COLO829 (cell line): Measurements from ENCODE around the gene CNNM1.

Experiments
- DNase-seq: peaks from one replicate; pipeline ENCODE4 v3.0.0; 2012; ENCODE audit warnings: low spot score

Gene CNNM1

DNA sequence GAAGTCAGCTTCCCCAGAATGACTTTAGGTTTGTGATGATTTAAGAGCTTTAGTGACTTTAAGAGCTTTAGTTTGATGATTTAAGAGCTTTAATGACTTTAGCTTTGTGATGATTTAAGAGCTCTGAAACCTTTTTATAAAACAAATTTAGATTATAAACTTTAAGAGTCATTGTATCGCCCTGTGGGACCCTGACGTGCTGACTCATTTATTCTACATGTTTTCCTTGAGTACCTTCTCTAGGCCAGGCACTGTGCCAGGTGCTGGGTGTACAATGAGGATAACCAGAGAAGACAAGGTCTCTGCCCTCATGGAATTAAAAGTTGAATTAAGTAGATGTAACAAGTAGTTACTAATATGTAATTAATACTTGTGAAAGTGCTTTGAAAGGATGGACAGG is 45.4 kb downstream of the CNNM1 start:
- DNase-seq, result no peak

DNA sequence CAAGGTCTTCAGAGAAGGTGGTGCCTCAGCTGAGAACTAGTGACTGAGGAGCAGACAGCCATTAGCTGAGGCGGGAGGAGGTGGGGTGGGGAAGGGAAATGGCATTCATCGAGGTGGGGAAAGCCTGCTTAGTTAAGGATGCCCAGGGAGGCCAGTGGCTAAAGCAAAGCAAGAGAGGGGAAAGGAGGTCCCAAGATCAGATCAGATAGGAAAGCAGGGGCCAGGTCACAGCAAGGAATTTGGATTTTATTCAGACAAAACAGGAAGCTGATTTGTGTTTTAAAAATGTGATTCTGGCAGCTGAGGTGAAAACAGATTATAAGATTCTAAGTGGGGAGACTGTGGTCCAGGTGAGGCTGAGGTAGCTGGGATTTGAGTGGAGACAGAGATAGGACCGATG is 45.8 kb downstream of the CNNM1 start:
- no peak for DNase-seq

DNA sequence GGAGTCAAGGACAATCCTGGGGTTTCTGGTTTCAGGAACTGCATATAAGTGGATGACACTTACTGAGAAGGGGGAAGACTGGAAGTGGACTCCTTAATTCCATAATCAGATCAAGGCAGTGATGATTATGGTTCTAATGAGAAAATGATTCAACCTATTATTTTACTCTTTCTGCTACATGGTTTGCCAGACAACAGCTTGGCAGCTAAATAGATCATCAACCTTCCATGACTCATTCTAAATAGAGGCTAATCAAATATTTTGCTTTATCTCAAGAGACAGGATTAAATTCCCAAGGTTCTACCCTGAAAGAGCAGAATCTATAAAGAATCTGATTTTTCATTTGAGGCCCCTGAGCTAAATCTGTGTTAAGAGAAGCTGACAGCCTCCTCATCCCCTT is 46.3 kb downstream of the CNNM1 start:
- no peak for DNase-seq

DNA sequence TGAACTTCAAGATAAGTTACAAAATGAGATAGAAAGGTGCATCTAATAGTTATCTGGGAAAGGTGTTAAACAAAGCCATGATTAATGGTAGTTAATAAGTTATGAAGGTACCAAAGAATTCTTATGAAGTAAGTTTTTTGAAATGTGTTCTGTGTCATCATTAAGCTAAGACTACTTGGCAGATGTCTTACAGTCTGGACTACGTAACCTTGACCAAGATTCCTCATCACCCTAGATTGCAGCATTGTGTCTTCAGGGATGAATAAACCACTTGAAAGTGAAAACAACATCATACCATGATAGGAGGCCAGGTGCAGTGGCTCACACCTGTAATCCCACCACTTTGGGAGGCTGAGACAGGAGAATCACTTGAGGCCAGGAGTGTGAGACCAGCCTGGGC is 53.0 kb downstream of the CNNM1 start:
- DNase-seq, result no peak

DNA sequence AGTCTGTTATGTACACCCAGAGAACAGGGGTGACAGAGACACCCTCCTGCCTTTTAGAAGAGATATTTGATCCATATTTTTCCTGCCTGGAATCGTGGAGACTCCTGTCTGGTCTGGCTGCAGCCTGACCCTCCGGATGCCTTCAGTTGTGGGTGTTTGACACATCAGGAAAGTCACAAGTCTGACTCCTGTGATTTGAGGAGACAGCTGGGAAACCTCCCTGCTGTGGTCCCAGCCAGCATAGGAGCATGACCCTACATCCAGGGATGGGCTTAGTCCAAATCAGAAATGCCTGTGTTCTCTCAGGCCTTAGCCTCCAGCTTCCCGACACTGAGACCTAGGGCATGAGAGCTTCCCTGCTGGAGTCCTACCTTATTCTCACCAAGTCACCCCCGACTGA is 57.9 kb downstream of the CNNM1 start:
- no peak for DNase-seq

DNA sequence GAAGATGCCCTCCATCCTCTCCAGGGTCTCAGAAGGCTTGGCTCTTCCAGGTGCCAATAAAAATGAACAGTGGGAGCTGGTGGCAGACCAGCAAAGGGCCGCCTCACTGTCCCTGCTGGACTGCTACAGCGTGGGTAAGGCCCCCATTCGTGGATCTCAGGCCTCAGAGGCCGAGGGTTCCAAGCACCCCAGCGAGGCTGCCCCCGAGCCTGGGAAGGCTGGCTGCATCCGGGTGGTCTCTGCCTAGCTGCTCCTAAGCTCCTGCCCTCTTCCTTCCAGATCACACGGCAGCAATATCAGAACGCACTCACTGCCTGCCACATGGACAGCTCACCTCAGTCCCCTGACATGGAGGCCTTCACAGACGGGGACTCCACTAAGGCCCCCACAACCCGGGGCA is 58.4 kb downstream of the CNNM1 start:
- no peak for DNase-seq

DNA sequence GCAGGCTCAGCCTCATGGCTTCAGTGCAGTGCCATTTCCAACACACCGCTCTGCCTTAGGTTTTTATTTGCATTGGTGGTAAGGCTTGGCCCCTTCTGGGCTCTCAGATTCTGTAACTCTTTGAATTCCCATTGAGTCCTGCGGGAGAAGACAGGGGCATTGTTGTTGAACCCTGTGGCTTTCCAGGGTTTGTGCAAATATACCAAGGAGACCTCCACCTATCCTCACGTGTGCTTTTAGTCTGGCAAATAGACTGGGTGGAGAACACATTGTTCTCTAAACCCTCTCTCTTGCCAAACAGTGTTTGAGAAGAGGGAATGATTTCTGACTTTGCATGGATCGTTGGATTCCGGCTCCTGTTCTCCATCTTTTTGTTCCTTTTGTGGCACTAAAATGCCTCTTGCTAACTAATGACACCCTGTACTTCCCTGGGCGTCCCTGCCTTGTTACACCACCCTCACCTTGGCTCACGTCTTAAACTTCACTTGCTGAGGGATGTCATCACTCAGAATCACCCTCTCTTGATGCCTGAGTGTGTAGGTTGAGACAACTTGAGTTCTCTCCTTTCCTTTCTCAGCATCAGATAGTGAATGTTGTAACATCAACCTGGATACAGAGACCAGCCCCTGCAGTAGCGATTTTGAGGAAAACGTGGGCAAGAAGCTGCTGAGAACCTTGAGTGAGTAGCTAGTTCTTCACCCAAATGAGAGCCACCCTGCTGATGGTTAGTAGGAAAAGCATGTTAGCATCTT is 60.7 kb downstream of the CNNM1 start:
- no peak for DNase-seq

DNA sequence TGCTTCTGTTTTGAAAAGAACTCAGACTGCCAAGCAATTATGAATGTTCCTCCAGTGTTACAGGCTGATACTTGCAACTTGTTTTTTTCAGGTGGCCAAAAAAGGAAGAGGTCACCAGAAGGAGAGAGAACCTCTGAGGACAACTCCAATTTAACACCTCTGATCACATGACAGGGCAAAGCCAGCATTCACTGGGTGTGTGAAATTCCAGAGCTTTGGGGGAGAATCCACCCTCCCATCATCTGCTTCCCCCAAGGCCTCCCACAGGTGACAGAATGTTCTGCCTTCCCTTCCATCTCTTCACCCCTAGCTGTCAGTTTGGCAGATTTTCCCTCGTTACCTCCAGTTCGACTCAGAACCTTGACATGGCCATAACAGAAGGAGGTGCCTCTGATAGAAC is 62.2 kb downstream of the CNNM1 start:
- DNase-seq, result no peak

DNA sequence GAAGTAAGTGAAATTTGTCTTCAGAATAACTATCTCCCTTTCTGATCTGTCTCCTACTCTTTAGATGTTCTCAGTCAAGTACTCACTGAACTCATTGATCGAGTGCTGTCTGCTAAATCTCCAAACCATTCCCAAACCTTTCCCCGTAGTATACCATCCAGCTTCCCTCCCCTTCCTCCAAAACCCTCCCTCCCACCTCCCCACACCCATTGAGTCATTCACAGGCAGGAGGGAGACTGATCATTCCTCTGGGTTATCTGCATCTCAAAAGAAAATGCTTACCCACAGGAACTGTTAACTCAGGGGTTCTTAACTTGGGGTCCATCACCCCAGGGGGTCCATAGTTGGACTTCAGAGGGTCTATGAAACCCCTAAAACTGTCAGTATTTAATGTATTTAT is 63.9 kb downstream of the CNNM1 start:
- no peak for DNase-seq

DNA sequence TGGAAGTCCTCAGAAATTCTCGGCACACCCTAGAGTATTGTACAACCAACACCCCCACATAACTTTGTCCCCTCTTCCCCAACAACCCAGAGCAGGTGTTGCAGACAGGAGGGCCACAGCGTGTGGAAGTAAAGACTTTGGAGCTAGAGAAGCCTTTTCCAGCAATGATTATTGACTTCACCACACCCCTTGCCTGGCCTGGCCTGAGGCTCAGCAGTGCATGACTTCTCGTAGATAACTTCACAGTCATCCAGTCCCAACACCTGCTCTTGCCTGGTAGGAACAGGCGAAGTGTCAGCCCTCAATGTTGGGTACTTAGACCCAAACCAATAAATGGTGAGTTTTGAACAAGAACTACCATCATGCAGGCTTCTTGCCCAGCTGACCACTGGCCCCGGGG is 64.5 kb downstream of the CNNM1 start:
- DNase-seq, result no peak

DNA sequence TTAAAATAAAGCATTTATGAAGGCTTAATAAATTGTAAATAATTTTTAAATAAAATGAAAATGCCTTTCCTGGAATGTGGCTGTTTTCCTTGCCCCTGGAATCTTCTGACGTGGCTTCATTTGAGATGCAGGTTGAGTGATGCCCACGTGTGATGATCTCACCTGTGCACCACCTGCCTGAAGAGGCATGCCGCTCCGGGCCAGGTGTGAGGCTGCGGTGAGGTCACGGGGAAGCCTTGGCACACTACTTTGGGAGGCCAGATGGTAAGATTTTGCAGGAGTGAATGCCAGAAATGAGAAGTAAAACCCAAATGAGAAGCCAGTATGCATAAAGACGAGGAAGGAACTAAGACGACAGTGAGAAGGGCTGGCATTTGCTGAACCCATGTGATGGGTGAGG is 65.1 kb downstream of the CNNM1 start:
- DNase-seq, result no peak

DNA sequence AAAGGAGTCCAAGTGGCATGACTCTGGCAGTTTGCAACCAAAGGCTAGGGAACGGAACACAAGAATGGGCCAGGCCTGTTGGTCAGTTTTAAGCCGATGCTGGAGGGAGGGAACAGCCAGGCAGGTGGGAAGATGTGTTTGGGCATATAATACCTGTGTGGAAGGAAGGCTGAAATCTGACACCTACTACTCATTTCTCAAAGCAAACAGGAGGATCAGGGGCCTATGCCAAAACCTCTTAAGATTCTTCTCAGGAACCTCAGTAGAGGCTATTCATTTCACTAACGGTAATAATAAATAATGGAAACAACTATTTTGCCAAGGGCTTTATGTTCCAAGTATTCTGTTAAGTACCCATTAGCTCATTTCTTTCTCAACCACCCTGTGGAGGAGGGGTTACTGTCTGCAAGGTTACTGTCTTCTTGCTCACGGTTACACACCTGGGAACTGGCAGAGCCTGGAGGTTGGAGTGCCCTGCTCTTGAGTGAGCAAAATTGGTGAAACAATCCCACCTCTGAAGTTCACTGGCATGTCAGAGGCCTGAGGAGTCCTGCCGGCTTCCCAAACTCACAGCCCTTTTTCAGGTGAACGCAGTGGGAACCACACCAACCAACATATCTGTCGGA is 65.7 kb downstream of the CNNM1 start:
- DNase-seq, result no peak

DNA sequence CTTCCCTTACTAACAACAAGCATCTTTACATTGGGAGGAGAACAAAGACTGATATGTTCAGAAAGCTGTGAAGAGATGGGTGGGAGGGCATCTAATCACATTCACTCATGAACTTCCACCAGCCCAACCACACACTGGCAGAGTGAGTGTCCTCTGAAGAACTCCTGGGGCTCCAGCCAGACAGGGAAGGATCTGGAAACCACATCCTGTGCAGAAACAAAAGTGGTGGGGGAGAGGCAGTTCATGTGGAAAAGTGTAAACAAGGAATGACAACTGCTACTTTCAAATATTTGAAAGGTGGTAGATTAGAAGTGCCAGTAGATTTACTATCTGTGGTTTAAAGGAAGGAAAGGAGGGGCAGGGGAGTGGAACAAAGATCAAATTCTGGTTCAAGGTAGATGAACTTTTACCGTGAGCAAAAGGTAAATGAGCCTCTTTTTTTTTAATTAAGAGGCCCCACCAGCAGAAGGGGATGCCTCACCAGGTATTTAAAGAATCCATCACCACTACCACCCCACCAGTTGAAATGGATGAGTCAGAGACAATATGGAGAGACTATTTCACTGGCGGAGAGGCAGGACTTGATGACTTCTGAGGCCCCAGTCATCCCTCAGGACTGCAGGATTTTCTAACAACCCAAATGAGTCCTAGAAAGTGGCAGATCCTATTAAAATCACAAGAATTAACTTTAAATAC is 66.7 kb downstream of the CNNM1 start:
- DNase-seq, result peak; percentile 93

DNA sequence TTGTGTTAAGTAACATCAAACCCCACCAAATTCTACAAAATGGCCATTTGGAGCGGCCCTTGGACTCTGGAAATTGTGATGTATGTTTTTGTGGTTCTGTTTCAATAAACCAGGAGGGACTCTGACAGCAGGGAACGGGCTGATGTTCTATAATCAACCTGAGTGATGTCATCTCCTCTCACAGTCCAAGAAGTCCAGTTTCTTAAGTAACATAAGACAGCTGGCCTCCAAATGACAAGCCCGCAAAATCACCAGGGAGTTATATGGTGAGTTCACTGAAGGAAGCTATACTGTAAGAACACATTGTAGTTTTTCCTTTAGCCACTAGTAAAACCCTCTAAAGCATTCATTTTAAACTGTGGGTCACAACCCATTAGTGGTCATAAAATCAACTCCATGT is 67.3 kb downstream of the CNNM1 start:
- DNase-seq, result no peak

DNA sequence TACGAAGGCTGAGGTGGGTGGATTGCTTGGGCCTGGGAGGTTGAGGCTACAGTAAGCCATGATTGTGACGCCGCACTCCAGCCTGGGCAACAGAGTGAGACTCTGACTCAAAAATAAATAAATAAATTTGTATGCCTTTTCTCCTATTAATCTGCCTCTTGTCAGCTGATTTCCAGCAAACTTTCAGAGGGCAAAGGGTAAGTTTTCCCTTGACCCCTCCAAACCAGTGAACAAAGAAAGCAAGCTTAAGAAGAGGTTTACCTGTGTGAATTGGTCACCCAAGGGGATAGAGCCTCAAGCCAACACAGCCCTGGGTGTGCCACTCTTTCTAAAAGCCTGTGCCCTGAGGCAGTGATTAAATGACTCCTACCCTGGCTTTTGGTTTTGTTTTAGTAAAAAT is 70.5 kb downstream of the CNNM1 start:
- DNase-seq, result no peak

DNA sequence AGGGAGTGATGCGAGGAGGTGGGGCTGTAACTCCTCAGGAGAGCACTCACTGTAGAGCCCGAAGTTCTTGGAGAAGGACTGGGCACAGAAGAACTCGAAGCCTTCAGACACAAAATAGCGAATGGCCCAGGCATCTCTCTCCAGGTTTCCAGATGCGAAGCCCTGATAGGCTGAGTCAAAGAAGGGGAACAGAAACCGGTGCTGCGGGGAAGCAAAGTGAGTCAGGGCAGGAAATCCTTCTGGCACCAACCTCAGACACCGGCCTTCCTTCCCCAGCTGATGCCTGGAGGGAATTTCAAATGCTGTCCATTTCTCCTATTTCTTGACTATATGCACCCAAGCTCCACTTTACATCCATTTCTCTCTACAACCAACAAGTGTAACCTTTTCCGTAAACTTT is 74.5 kb downstream of the CNNM1 start:
- no peak for DNase-seq

DNA sequence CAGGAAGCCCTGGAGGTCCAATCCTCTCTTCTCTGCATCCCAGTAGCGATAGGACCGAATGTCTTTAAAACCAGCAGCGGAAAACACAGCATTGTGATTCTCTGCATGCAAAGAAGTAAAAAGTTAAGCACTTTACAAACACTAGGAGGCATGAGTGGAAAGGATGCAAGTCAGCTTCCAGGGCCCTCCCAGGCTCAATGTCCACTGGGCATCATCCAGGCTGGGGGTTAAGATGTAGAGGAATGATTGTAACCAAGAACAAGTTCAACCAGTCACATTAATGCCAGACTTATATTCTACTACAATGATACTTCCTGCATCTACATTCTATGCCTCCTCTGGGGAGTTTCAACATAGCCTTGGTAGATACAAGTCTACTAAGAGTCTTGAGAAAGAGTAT is 77.0 kb downstream of the CNNM1 start:
- no peak for DNase-seq

DNA sequence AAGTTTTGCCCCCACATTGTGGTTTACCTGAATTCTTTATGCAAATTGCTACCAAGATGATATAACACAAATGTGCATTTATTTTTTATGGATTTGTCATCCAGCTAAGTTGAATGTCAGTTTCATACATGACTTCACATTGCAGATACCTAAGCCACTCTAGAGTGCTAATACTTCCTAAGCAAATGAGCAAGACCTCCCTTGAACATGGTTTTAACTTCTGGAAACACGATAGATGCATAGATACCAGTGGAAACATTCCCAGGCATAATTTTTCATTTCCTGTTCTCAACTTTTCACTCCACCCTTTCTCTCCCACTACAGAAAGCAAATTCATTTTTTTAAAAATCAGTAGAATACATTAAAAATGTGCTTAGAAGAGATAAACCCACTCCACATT is 81.0 kb downstream of the CNNM1 start:
- DNase-seq, result no peak

DNA sequence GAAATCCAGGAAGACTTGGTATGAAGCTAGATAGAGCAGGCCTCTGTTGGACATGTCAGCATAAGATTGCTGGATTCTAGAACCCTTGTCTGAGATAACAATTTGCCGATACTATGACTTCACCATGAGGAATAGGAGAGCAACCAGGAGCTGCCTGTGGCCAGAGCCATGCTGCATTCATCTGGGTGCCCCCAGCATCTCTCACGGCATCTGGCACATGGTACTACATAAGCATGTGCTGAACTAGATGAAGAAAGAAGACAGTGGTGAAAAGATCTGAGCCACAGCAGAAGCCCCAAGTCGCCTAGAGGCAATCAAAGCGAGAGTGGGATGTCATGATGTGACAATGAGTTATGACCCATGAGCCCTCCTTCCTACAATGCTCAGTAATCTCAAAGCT is 81.7 kb downstream of the CNNM1 start:
- no peak for DNase-seq

DNA sequence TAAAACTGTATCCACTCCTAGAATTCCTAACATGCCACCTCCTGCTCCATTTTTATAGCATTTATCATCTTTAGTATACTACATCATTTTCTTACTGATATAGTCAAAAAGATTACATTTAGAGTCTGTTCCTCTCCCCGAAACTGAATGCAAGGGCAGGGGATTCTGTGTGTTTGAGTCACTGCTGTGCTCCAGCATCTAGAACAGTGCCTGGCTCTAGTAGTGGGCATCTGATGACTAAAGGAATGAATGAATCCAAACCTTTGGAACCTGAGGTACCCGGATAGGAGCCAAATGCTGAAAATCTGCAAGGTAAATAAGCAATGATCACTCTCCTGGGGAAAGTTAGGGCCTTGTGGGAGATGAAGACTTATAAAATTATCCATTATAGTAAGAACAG is 82.4 kb downstream of the CNNM1 start:
- DNase-seq, result no peak

DNA sequence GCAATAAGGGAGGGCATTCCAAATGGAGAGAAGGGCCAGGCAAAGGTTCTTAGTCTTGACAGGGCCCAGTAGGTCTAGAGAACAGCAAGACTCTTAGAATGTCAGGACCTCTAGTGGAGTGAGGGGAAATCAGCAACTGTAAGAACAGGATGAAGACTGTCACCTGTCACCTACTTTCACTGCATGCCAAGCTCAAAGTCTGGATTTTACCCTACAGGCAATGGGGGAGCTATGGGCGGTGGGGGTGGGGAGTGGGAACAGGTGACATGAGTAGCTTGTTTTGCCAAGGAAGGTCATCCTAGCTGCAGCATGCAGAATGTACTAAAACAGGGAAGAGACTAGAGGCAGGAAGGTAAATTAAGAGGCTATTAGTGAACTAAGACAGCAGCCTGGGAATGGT is 82.9 kb downstream of the CNNM1 start:
- no peak for DNase-seq

DNA sequence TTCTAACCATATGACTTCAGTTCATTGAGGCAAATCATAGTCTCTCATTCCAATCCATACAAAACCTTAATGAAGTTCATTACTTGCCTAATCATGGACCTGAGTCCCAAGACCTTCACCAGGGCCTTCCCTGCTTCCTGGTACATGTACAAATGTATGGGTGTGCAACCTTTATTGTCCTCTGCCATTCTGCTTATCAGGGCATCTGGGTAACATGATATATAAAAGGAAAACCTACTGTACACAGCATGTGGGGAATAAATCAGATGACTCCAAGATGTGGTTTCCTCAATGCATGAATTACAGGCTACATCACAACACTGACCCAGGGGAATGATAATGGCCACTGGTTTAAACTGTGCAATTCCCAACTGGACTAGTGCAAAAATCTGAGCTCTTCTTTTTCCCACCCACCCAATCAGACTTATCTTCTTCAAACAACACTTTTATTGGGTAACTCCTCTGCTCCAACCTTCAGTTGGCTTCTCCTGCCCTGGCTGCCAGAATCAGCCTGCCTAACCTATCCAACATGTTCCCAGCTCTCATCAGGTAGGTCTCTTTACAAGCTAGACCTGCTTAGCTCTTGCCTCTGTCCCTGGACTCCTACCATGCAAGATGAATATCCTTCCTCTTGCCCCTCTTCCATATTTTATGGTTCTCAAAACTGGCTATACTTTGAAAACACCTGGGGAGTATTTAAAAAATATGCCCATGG is 89.9 kb downstream of the CNNM1 start:
- no peak for DNase-seq

DNA sequence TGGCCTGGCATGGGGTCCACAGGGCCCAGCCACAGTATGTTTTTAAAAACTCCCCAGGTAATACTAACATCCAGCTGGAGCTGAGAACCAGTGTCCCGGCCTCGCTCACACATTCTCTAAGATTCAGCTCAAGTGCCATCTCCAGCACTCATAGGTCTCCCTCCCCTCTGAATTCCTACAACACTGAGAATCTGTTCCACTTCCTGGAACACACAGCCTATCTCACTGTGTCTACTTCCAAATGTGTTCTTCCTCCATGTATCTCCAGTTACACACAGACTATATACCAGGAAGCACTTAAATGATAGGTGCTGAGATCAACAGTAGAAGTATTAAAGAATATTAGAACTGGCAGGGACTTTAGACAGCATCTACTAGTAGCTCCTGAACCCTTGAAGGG is 90.5 kb downstream of the CNNM1 start:
- no peak for DNase-seq
